GM18907 (cell line): Measurements from ENCODE around the gene TOMT.
"Not testable (repeated sequence)": the region's sequence is repeated elsewhere in the genome, so short reads cannot be mapped to it uniquely, and the experiment has no call there.

Experiments used
- ATAC-seq: cut with Tn5 transposase; IDR thresholded peaks from one replicate; pipeline ENCODE4 v1.9.1; 2021; ENCODE audit warnings: mild to moderate bottlenecking, moderate library complexity; ENCODE audit not compliant: unreplicated experiment

TOMT gene

GRCh38 chr11:72123117-72123653 lies 17.5 kb downstream of the TOMT start:
- ATAC-seq = no peak

- ATAC-seq = no peak
Observed at GRCh38 chr11:72124046-72124445, 18.3 kb downstream of the TOMT start.

- no peak for ATAC-seq
Observed at GRCh38 chr11:72125956-72126355, 20.2 kb downstream of the TOMT start.

- ATAC-seq = no peak
Observed at GRCh38 chr11:72127923-72128322, 22.2 kb downstream of the TOMT start.

- no peak for ATAC-seq
Observed at GRCh38 chr11:72129381-72129780, 23.7 kb downstream of the TOMT start.

- ATAC-seq = no peak
Observed at GRCh38 chr11:72132646-72133045, 26.9 kb downstream of the TOMT start.

GRCh38 chr11:72135473-72135872 lies 29.7 kb downstream of the TOMT start, which contains the start of gene FOLR3:
Gene FOLR3 (plus strand): TSS chr11:72135725. CDS start chr11:72135953, 228 bp downstream.
- not testable (repeated sequence) for ATAC-seq

- no peak for ATAC-seq
Observed at GRCh38 chr11:72135891-72136683, 30.4 kb downstream of the TOMT start.

- no peak for ATAC-seq
Observed at GRCh38 chr11:72136684-72137262, 31.0 kb downstream of the TOMT start.

- no peak for ATAC-seq
Observed at GRCh38 chr11:72138821-72139390, 33.2 kb downstream of the TOMT start.

GRCh38 chr11:72139500-72139899 lies 33.8 kb downstream of the TOMT start:
- no peak for ATAC-seq

GRCh38 chr11:72140661-72141060 lies 34.9 kb downstream of the TOMT start:
- no peak for ATAC-seq

- ATAC-seq = no peak
Observed at GRCh38 chr11:72141066-72141465, 35.3 kb downstream of the TOMT start.

GRCh38 chr11:72142086-72142485 lies 36.4 kb downstream of the TOMT start:
- ATAC-seq = not testable (repeated sequence)

GRCh38 chr11:72142543-72142942 lies 36.8 kb downstream of the TOMT start:
- ATAC-seq = not testable (repeated sequence)

- no peak for ATAC-seq
Observed at GRCh38 chr11:72144807-72145565, 39.3 kb downstream of the TOMT start.

GRCh38 chr11:72146625-72147024 lies 40.9 kb downstream of the TOMT start:
- ATAC-seq = no peak

GRCh38 chr11:72150882-72151281 lies 45.2 kb downstream of the TOMT start:
- no peak for ATAC-seq

- ATAC-seq = not testable (repeated sequence)
Observed at GRCh38 chr11:72153874-72154273, 48.1 kb downstream of the TOMT start.

GRCh38 chr11:72154816-72155215 lies 49.1 kb downstream of the TOMT start:
- ATAC-seq = no peak

- ATAC-seq = no peak
Observed at GRCh38 chr11:72155751-72156150, 50.0 kb downstream of the TOMT start.
